WTC11 (cell line): ENCODE results near the gene TAPBP. TPM values are rescaled to one million over a fixed set of nuclear protein-coding genes. Genes with fewer than 3 reads are reported as not detected.
"Not testable (repeated sequence)": the region's sequence is repeated elsewhere in the genome, so short reads cannot be mapped to it uniquely, and the experiment has no call there.

Experiments used
- ATAC-seq: fragments of 200-7000 bp; cut with Tn5 transposase; 2 replicates; pipeline ENCODE4 v1.10.0; 2021; ENCODE audit warnings: mild to moderate bottlenecking, moderate library complexity
- CTCF ChIA-PET: fragments of 300-600 bp; sonication (Branson Sonifier 250); formaldehyde crosslinking; loops from one replicate; lab custom pipeline; 2021; ENCODE audit warnings: antibody characterized with exemption; lab: Charles Lee
- POLR2A ChIA-PET: fragments of 350-600 bp; sonication (Branson Sonifier 250); formaldehyde crosslinking; loops from one replicate; lab custom pipeline; 2021; ENCODE audit warnings: antibody characterized with exemption; lab: Charles Lee
- DNase-seq: peaks from one replicate; pipeline ENCODE4 v3.0.0; 2021; ENCODE audit warnings: low spot score
- H3K27ac Mint-ChIP-seq: 2 replicates; pipeline ENCODE4 v1.8.0; 2021; ENCODE audit warnings: mixed read lengths
- H3K27me3 Mint-ChIP-seq: 2 replicates; pipeline ENCODE4 v1.8.0; 2021; ENCODE audit warnings: low read depth, mild to moderate bottlenecking, moderate library complexity, mixed read lengths
- H3K36me3 Mint-ChIP-seq: 2 replicates; pipeline ENCODE4 v1.8.0; 2021; ENCODE audit warnings: mixed read lengths
- H3K4me1 Mint-ChIP-seq: 2 replicates; pipeline ENCODE4 v1.8.0; 2022; ENCODE audit warnings: mixed read lengths
- H3K4me3 Mint-ChIP-seq: 2 replicates; pipeline ENCODE4 v1.8.0; 2021; ENCODE audit warnings: mild to moderate bottlenecking, moderate library complexity, mixed read lengths
- H3K9me3 Mint-ChIP-seq: 2 replicates; pipeline ENCODE4 v1.8.0; 2021; ENCODE audit warnings: mixed read lengths
- ETV6 ChIP-seq: sonication (generic); formaldehyde crosslinking; IDR thresholded peaks from 2 replicates; pipeline ENCODE4 v1.8.1; 2022; ENCODE audit warnings: mild to moderate bottlenecking, missing genetic modification reagents
- IRF2 ChIP-seq: sonication (generic); formaldehyde crosslinking; IDR thresholded peaks from 2 replicates; pipeline ENCODE4 v1.8.0; 2022; ENCODE audit warnings: low read depth, missing genetic modification reagents, borderline replicate concordance
- MYBL2 ChIP-seq: sonication (generic); formaldehyde crosslinking; IDR thresholded peaks from 2 replicates; pipeline ENCODE4 v1.8.1; 2023; ENCODE audit warnings: mild to moderate bottlenecking, moderate library complexity, missing genetic modification reagents
- NFE2L1 ChIP-seq: sonication (generic); formaldehyde crosslinking; IDR thresholded peaks from 2 replicates; pipeline ENCODE4 v1.8.1; 2023; ENCODE audit warnings: missing genetic modification reagents
- NR2C2 ChIP-seq: sonication (generic); formaldehyde crosslinking; IDR thresholded peaks from 2 replicates; pipeline ENCODE4 v1.8.0; 2022; ENCODE audit warnings: mild to moderate bottlenecking, missing genetic modification reagents
- NR3C1 ChIP-seq: sonication (generic); formaldehyde crosslinking; conservative IDR thresholded peaks from 2 replicates; pipeline ENCODE4 v1.8.1; 2023; ENCODE audit warnings: low read depth, mild to moderate bottlenecking, missing genetic modification reagents
- ZNF263 ChIP-seq: sonication (generic); formaldehyde crosslinking; IDR thresholded peaks from 2 replicates; pipeline ENCODE4 v1.8.1; 2022; ENCODE audit warnings: low read depth, mild to moderate bottlenecking, moderate library complexity, missing genetic modification reagents
- ZNF317 ChIP-seq: sonication (generic); formaldehyde crosslinking; IDR thresholded peaks from 2 replicates; pipeline ENCODE4 v1.8.1; 2023; ENCODE audit warnings: low read depth, mild to moderate bottlenecking, moderate library complexity, missing genetic modification reagents, borderline replicate concordance
- total RNA-seq: library from RNA; stranded (reverse); gene quantifications from 3 replicates; pipeline ENCODE4 v1.2.3, GENCODE V29; 2021
- TF ChIP-seq, protein P1 (sequence below): sonication (generic); formaldehyde crosslinking; IDR thresholded peaks from 2 replicates; pipeline ENCODE4 v1.8.1; 2023; ENCODE audit warnings: mild to moderate bottlenecking, moderate library complexity, missing genetic modification reagents
- TF ChIP-seq, protein P2 (sequence below): fragments of 250-450 bp; sonication (Bioruptor Pico); conservative IDR thresholded peaks from 2 replicates; pipeline ENCODE4 v1.9.0; 2021; ENCODE audit warnings: mild to moderate bottlenecking
- TF ChIP-seq, protein P3 (sequence below): fragments of 250-450 bp; sonication (Bioruptor Pico); IDR thresholded peaks from 2 replicates; pipeline ENCODE4 v1.8.0; 2021; ENCODE audit warnings: mild to moderate bottlenecking
- TF ChIP-seq, protein P4 (sequence below): sonication (generic); formaldehyde crosslinking; IDR thresholded peaks from 2 replicates; pipeline ENCODE4 v1.8.0; 2022; ENCODE audit warnings: mild to moderate bottlenecking, missing genetic modification reagents
- TF ChIP-seq, protein P5 (sequence below): fragments of 250-450 bp; sonication (Bioruptor Pico); IDR thresholded peaks from 2 replicates; pipeline ENCODE4 v1.9.0; 2021; ENCODE audit warnings: moderate library complexity, mild to moderate bottlenecking, inconsistent platforms, borderline replicate concordance
- TF ChIP-seq, protein P6 (sequence below): sonication (generic); formaldehyde crosslinking; IDR thresholded peaks from 2 replicates; pipeline ENCODE4 v1.8.1; 2023; ENCODE audit warnings: mild to moderate bottlenecking, missing genetic modification reagents, borderline replicate concordance
- TF ChIP-seq, protein P7 (sequence below): fragments of 250-450 bp; sonication (Bioruptor Pico); IDR thresholded peaks from 2 replicates; pipeline ENCODE4 v1.9.0; 2021; ENCODE audit warnings: mild to moderate bottlenecking, borderline replicate concordance

The TAPBP gene
- total RNA-seq, 1 experiment from 2014 or later = 43.5 TPM

DNA sequence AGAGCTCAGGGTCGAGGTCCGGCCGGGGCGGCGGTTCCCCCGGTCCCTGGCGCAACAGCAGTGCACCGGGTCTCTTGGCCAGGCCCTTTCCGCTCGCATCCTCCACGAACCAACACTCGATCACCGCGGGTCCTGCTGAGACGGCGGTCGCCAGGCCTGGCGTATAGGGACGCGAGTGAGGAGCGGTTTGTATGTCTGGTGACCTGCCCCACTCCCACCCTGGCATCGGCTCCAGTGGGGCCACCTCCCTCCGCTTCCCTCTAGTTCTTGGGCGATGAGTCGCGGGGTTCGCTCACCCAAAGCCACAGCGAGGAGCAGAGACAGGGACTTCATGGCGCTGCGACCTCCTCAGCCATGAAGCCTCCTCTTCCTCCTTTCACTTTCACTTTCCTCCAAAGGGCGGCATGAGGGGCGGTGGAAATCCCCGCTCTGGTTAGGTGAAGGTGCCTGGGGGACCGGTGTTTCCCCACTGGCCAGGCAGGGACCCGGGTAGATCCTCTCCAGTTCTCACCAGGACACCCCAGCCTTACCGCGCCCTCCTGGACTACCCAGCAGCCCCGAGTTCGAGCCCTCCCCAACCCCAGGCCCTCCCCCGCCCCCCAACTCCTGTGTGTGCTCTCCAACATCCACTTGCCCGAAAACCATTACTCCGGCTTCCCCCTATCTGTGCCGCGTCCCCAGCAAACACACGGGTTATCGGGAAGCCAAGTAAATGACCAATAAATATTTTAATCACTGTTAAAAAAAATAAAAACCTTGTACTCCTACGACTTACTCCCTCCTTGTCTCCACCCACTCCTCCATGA lies at the start of gene TAPBP (continued):
- TF ChIP-seq, protein P1, sequence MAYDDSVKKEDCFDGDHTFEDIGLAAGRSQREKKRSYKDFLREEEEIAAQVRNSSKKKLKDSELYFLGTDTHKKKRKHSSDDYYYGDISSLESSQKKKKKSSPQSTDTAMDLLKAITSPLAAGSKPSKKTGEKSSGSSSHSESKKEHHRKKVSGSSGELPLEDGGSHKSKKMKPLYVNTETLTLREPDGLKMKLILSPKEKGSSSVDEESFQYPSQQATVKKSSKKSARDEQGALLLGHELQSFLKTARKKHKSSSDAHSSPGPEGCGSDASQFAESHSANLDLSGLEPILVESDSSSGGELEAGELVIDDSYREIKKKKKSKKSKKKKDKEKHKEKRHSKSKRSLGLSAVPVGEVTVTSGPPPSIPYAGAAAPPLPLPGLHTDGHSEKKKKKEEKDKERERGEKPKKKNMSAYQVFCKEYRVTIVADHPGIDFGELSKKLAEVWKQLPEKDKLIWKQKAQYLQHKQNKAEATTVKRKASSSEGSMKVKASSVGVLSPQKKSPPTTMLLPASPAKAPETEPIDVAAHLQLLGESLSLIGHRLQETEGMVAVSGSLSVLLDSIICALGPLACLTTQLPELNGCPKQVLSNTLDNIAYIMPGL (CRISPR knock-in tag) = peak; percentile 44; the same call in 1 of the 2 replicates

DNA sequence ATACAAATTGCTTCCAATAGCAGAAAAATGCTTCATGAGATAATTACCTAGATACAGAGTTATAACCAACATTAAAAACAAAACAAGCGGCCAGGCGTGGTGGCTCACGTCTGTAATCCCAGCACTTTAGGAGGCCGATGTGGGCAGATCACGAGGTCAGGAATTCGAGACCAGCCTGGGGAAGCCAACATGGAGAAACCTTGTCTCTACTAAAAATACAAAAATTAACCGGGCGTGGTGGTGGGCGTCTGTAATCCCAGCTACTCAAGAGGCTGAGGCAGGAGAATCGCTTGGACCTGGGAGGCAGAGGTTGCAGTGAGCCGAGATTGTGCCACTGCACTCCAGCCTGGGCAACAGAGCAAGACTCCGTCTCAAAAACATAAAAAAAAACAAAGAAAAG lies 49.6 kb upstream of the TAPBP start:
- POLR2A ChIA-PET, H3K4me3 Mint-ChIP-seq: not testable (repeated sequence)
- CTCF ChIA-PET = interaction anchor here (1.4 to 2.5 kb wide), 3 partner anchors 18 to 86 kb away, joined by 4 to 20 read pairs (median 5); partner anchors contain the start of gene B3GALT4

DNA sequence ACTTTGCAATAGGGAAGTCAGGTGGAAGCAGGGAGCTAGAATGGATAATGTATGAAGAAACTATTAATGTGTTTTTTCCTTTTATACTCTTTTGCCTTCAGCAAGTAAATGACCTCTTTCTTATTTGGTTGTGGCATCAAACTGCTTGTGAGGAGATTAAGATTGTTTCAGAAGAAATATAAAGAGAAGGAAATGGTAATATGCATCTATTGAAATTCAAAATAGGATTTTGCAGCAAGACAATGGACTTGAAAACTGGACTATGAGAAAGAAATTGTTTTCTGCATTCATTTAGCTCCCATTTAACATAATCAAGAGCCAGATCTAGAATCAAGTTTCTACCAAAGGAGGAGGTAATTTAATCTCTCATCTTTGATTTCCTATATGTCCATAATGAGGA lies 45.5 kb upstream of the TAPBP start:
- Mint-ChIP-seq H3K27me3 (no peaks in the 10 kb centered on the region), H3K27ac (no peak overlapping the region), H3K4me1 (peaks cover 31% of the 10 kb centered on the region), H3K4me3 (no peak overlapping the region), H3K9me3 (no peaks in the 10 kb centered on the region), H3K36me3 (no peaks in the 10 kb centered on the region)
- ATAC-seq (no peak), DNase-seq (no peak)
- POLR2A ChIA-PET = interaction anchor here (0.7 kb wide), 1 partner anchor 41 kb away, joined by 3 read pairs; the partner anchor contains the start of gene ZBTB22
- CTCF ChIA-PET = interaction anchor here (1.2 to 1.6 kb wide), 2 partner anchors 14 to 31 kb away, joined by 4 to 6 read pairs; no protein-coding TSS in a partner anchor
- TF ChIP-seq, protein P2, sequence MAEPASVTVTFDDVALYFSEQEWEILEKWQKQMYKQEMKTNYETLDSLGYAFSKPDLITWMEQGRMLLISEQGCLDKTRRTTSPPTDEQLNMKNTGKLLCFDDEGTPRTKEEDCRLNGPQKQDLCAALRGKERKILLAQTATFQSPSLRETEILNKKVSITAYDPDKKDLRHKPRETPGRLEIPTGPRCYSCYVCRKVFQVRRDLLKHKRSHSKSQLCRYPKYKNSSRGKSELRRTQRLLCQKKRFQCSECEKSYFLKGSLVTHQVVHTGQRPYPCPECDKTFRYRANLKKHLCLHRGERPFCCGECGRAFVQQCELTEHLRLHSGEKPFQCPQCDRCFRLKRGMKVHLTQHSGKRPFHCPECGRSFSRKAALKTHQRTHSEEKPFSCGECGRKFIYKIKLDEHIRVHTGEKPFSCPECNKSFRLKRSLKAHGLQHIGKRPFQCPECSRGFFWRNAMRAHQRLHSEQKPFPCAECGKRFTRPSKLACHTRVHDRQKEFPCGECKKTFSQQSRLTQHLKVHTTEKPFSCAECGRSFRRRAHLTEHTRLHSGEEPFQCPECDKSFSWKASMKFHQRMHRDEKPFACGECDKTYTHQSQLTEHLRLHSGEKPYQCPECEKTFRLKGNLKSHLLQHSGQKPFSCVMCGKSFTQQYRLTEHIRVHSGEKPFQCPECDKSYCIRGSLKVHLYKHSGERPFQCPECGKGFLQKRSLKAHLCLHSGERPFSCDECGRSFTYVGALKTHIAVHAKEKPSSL (CRISPR knock-in tag) = no peak
- TF ChIP-seq, protein P3, sequence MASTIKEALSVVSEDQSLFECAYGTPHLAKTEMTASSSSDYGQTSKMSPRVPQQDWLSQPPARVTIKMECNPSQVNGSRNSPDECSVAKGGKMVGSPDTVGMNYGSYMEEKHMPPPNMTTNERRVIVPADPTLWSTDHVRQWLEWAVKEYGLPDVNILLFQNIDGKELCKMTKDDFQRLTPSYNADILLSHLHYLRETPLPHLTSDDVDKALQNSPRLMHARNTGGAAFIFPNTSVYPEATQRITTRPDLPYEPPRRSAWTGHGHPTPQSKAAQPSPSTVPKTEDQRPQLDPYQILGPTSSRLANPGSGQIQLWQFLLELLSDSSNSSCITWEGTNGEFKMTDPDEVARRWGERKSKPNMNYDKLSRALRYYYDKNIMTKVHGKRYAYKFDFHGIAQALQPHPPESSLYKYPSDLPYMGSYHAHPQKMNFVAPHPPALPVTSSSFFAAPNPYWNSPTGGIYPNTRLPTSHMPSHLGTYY = no peak
- TF ChIP-seq, protein P4, sequence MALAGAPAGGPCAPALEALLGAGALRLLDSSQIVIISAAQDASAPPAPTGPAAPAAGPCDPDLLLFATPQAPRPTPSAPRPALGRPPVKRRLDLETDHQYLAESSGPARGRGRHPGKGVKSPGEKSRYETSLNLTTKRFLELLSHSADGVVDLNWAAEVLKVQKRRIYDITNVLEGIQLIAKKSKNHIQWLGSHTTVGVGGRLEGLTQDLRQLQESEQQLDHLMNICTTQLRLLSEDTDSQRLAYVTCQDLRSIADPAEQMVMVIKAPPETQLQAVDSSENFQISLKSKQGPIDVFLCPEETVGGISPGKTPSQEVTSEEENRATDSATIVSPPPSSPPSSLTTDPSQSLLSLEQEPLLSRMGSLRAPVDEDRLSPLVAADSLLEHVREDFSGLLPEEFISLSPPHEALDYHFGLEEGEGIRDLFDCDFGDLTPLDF (CRISPR knock-in tag) = no peak
- TF ChIP-seq NR2C2 (no peak), MYBL2 (no peak), IRF2 (CRISPR knock-in tag) (no peak), ETV6 (CRISPR knock-in tag) (no peak), NFE2L1 (no peak), ZNF317 (CRISPR knock-in tag) (no peak), NR3C1 (CRISPR knock-in tag) (no peak), ZNF263 (CRISPR knock-in tag) (no peak)
- TF ChIP-seq, protein P5, sequence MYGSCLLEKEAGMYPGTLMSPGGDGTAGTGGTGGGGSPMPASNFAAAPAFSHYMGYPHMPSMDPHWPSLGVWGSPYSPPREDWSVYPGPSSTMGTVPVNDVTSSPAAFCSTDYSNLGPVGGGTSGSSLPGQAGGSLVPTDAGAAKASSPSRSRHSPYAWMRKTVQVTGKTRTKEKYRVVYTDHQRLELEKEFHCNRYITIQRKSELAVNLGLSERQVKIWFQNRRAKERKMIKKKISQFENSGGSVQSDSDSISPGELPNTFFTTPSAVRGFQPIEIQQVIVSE (CRISPR knock-in tag) = no peak
- TF ChIP-seq, protein P6, sequence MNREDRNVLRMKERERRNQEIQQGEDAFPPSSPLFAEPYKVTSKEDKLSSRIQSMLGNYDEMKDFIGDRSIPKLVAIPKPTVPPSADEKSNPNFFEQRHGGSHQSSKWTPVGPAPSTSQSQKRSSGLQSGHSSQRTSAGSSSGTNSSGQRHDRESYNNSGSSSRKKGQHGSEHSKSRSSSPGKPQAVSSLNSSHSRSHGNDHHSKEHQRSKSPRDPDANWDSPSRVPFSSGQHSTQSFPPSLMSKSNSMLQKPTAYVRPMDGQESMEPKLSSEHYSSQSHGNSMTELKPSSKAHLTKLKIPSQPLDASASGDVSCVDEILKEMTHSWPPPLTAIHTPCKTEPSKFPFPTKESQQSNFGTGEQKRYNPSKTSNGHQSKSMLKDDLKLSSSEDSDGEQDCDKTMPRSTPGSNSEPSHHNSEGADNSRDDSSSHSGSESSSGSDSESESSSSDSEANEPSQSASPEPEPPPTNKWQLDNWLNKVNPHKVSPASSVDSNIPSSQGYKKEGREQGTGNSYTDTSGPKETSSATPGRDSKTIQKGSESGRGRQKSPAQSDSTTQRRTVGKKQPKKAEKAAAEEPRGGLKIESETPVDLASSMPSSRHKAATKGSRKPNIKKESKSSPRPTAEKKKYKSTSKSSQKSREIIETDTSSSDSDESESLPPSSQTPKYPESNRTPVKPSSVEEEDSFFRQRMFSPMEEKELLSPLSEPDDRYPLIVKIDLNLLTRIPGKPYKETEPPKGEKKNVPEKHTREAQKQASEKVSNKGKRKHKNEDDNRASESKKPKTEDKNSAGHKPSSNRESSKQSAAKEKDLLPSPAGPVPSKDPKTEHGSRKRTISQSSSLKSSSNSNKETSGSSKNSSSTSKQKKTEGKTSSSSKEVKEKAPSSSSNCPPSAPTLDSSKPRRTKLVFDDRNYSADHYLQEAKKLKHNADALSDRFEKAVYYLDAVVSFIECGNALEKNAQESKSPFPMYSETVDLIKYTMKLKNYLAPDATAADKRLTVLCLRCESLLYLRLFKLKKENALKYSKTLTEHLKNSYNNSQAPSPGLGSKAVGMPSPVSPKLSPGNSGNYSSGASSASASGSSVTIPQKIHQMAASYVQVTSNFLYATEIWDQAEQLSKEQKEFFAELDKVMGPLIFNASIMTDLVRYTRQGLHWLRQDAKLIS (CRISPR knock-in tag) = no peak
- TF ChIP-seq, protein P7, sequence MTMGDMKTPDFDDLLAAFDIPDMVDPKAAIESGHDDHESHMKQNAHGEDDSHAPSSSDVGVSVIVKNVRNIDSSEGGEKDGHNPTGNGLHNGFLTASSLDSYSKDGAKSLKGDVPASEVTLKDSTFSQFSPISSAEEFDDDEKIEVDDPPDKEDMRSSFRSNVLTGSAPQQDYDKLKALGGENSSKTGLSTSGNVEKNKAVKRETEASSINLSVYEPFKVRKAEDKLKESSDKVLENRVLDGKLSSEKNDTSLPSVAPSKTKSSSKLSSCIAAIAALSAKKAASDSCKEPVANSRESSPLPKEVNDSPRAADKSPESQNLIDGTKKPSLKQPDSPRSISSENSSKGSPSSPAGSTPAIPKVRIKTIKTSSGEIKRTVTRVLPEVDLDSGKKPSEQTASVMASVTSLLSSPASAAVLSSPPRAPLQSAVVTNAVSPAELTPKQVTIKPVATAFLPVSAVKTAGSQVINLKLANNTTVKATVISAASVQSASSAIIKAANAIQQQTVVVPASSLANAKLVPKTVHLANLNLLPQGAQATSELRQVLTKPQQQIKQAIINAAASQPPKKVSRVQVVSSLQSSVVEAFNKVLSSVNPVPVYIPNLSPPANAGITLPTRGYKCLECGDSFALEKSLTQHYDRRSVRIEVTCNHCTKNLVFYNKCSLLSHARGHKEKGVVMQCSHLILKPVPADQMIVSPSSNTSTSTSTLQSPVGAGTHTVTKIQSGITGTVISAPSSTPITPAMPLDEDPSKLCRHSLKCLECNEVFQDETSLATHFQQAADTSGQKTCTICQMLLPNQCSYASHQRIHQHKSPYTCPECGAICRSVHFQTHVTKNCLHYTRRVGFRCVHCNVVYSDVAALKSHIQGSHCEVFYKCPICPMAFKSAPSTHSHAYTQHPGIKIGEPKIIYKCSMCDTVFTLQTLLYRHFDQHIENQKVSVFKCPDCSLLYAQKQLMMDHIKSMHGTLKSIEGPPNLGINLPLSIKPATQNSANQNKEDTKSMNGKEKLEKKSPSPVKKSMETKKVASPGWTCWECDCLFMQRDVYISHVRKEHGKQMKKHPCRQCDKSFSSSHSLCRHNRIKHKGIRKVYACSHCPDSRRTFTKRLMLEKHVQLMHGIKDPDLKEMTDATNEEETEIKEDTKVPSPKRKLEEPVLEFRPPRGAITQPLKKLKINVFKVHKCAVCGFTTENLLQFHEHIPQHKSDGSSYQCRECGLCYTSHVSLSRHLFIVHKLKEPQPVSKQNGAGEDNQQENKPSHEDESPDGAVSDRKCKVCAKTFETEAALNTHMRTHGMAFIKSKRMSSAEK = no peak

More for the DNA sequence above, 49.6 kb upstream of the TAPBP start:
- ATAC-seq, H3K9me3 Mint-ChIP-seq, H3K27ac Mint-ChIP-seq, DNase-seq, H3K36me3 Mint-ChIP-seq, H3K27me3 Mint-ChIP-seq: not testable (repeated sequence)
- H3K4me1 Mint-ChIP-seq = peaks cover 20% of the 10 kb centered on the region
